Measurements from ENCODE around the gene DCAF7.

DCAF7 gene

DNA sequence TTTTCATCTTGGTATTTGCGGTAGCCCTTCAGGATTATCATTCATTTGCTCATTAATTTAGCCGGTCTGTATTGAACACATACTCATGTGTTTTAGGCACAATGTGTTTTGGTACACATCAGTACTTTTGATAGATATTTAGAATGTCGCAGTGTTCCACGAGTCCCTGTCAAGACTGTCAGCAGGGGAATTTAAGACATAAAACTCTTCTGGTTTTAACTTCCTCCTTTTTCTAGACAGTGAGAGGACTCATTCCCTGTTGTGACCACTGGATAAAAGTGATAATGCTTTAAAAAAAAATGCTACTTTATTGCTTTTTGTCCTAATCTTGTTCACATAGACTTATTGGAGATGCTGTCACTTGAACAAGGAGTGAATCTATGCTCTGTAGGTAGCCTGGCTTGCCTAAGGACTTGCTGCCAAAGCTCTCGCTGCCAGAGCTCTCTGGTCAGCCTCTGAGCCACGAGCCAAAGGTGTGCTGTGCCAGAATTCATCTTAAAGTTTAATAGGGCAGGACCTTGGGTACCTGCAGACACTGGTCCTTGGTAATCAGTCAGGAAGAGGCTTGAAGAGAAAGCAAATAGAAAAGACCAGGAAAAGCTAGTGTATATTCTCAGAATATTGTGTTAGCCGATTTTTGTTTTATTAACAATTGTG, 5.4 kb downstream of the DCAF7 start:
- H3K9me3 ChIP-seq (ENCODE audit: control insufficient read depth, insufficient read depth, low read length), result no peaks in the 10 kb centered on the region
- H3K4me3 ChIP-seq (ENCODE audit: low read depth, low read length), result no peak overlapping the region
- H3K9ac ChIP-seq (ENCODE audit: low read depth, low read length), result no peak overlapping the region
- H3K36me3 ChIP-seq (ENCODE audit: control insufficient read depth, insufficient read depth, low read length), result no peaks in the 10 kb centered on the region
- H3K4me1 ChIP-seq (ENCODE audit: control insufficient read depth, insufficient read depth, low read length), result no peaks in the 10 kb centered on the region
- no peaks in the 10 kb centered on the region for H3K27me3 ChIP-seq (ENCODE audit: control insufficient read depth, insufficient read depth, low read length)

DNA sequence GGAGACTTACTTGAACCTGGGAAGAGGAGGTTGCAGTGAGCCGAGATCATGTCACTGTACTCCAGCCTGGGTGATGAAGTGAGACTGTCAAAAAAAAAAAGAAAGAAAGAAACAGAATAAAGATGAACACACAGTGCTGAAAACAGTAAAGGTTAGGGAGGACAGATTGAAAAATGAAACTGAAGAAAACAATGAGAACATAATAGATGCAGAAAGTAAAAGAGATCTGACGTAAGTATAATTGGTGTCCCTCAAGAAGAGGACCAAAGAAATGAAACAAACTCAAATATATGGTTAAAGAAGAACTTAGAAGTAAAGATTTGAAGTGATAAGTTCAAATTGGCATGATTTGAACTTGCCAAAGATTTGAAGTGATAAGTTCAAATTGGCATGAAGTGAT, 7.1 kb downstream of the DCAF7 start:
- H3K9ac ChIP-seq (ENCODE audit: low read depth, low read length), result no peak overlapping the region
- no peaks in the 10 kb centered on the region for H3K9me3 ChIP-seq (ENCODE audit: control insufficient read depth, insufficient read depth, low read length)
- no peaks in the 10 kb centered on the region for H3K36me3 ChIP-seq (ENCODE audit: control insufficient read depth, insufficient read depth, low read length)
- H3K4me3 ChIP-seq (ENCODE audit: low read depth, low read length), result no peak overlapping the region
- no peaks in the 10 kb centered on the region for H3K4me1 ChIP-seq (ENCODE audit: control insufficient read depth, insufficient read depth, low read length)
- no peaks in the 10 kb centered on the region for H3K27me3 ChIP-seq (ENCODE audit: control insufficient read depth, insufficient read depth, low read length)

DNA sequence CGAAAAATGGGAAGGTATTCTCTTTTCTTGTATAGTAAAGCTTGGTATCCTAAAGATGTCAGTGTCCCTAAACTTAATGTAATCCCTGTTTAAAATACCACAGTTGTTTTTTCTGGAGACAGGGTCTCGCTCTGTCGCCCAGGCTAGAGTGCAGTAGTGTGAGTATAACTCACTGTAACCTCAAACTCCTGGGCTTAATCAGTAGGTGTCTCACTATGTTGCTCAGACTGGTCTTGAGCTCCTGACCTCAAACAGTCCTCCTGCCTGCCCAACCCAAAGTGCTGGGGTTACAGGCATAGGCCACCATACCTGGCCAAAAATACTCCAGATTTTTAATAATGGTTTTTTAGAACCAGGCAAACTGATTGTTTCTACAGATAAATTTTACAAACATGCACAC, 8.2 kb downstream of the DCAF7 start:
- Histone ChIP-seq H3K9ac (ENCODE audit: low read depth, low read length) (no peak overlapping the region), H3K4me3 (ENCODE audit: low read depth, low read length) (no peak overlapping the region), H3K36me3 (ENCODE audit: control insufficient read depth, insufficient read depth, low read length) (no peaks in the 10 kb centered on the region), H3K9me3 (ENCODE audit: control insufficient read depth, insufficient read depth, low read length) (no peaks in the 10 kb centered on the region), H3K27me3 (ENCODE audit: control insufficient read depth, insufficient read depth, low read length) (no peaks in the 10 kb centered on the region), H3K4me1 (ENCODE audit: control insufficient read depth, insufficient read depth, low read length) (no peaks in the 10 kb centered on the region)

DNA sequence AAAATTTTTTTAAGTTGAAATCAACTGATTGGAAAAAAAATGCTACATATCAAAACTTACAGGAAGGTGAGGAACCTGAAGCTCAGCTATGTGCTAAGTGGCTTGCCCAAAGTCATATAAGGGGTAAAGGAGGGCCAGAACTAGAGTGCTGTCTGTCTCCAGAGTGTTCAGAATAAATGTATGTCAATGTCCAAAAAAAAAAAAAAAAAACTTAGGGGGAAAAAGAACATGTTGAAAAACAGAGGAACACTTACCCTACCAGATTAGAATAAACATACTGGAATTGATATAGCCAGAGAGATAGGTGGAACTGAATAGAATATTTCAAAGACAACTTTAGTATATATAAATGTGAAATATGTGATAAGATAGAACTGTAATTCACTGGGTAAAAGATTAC, 11.5 kb downstream of the DCAF7 start:
- no peaks in the 10 kb centered on the region for H3K9me3 ChIP-seq (ENCODE audit: control insufficient read depth, insufficient read depth, low read length)
- H3K9ac ChIP-seq (ENCODE audit: low read depth, low read length), result no peak overlapping the region
- no peak overlapping the region for H3K4me3 ChIP-seq (ENCODE audit: low read depth, low read length)
- H3K4me1 ChIP-seq (ENCODE audit: control insufficient read depth, insufficient read depth, low read length), result no peaks in the 10 kb centered on the region
- H3K36me3 ChIP-seq (ENCODE audit: control insufficient read depth, insufficient read depth, low read length), result no peaks in the 10 kb centered on the region
- H3K27me3 ChIP-seq (ENCODE audit: control insufficient read depth, insufficient read depth, low read length), result no peaks in the 10 kb centered on the region

DNA sequence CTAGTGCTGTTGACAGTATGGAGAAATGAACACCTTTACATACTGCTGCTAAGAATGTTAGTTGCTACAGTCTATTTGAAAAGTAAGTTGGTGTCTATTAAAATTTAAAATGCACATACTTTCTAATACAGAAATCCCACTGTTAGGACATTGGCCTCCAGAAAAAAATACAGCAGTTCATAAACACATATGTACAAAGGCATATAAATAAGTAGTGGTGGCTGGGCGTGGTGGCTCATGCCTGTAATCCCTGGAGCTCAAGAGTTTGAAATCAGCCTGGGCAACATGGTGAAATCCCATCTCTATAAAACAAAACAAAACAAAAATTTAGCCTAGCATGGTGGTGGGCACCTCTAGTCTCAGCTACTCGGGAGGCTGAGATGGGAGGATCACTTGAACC, 13.1 kb downstream of the DCAF7 start:
- H3K4me3 ChIP-seq (ENCODE audit: low read depth, low read length), result no peak overlapping the region
- no peaks in the 10 kb centered on the region for H3K36me3 ChIP-seq (ENCODE audit: control insufficient read depth, insufficient read depth, low read length)
- H3K9ac ChIP-seq (ENCODE audit: low read depth, low read length), result no peak overlapping the region

DNA sequence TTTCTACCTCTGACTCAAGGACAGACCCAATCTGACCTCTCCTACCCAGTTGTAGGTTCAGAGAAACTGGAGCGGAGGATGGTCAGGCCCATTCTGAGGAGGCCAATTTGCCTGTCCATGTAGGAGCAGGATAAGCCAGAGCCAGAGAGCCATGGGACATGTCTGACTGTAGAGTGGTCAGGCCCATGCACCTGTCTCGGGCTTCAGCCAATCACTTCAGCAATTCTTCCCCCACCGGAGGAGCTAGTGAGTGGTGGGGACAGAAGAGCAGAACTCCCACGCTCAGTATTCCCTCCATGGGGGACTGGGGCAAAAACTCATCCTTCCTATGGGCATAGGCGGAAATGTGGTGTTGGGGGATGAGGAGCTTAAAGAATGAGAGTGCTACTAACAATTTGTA, 14.3 kb downstream of the DCAF7 start:
- Histone ChIP-seq H3K36me3 (ENCODE audit: control insufficient read depth, insufficient read depth, low read length) (no peaks in the 10 kb centered on the region), H3K27me3 (ENCODE audit: control insufficient read depth, insufficient read depth, low read length) (no peaks in the 10 kb centered on the region), H3K4me1 (ENCODE audit: control insufficient read depth, insufficient read depth, low read length) (no peaks in the 10 kb centered on the region), H3K9ac (ENCODE audit: low read depth, low read length) (no peak overlapping the region), H3K9me3 (ENCODE audit: control insufficient read depth, insufficient read depth, low read length) (no peaks in the 10 kb centered on the region), H3K4me3 (ENCODE audit: low read depth, low read length) (no peak overlapping the region)

More for the DNA sequence above, 13.1 kb downstream of the DCAF7 start:
- Histone ChIP-seq H3K9me3 (ENCODE audit: control insufficient read depth, insufficient read depth, low read length) (no peaks in the 10 kb centered on the region), H3K27me3 (ENCODE audit: control insufficient read depth, insufficient read depth, low read length) (no peaks in the 10 kb centered on the region), H3K4me1 (ENCODE audit: control insufficient read depth, insufficient read depth, low read length) (no peaks in the 10 kb centered on the region)

DNA sequence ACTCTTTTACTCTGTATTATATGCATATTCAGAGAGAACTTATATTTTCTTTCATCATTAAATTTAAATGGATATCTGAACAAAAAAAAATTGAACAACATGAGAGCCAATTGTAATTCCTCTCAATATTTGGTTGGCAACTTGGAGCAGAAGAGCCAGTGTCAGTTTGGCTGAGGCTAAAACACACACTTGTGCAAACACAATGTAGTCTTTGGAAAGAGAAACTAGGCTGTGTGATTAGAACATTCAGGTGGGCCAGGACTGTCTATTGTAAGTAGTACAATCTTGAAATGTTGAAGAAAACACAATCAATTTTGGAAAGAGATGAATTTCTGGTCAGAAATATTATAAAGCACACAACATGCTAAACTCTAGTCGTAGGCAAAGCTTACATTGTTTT, 17.0 kb downstream of the DCAF7 start:
- Histone ChIP-seq H3K4me1 (ENCODE audit: control insufficient read depth, insufficient read depth, low read length) (no peaks in the 10 kb centered on the region), H3K27me3 (ENCODE audit: control insufficient read depth, insufficient read depth, low read length) (no peaks in the 10 kb centered on the region), H3K36me3 (ENCODE audit: control insufficient read depth, insufficient read depth, low read length) (no peaks in the 10 kb centered on the region), H3K4me3 (ENCODE audit: low read depth, low read length) (no peak overlapping the region), H3K9me3 (ENCODE audit: control insufficient read depth, insufficient read depth, low read length) (no peaks in the 10 kb centered on the region), H3K9ac (ENCODE audit: low read depth, low read length) (no peak overlapping the region)

DNA sequence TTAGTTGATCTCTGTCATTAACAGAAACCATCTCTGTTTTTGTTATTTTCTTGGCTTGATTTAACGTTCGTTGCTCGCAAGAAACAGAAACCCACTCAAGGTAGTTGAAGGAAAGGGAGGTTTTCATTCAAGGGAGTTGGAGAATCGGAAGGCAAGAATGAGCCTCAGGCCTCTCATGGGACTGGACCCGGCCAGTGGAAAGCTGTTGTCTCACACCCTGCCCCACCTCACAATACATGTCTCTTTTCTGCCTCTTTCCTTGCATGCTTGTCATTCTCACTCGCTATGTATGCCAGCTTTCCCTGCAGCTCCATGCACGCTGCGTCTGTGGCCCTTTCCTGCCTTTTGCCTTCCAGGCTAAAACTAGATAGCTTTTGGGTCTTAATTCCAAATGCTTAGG, 18.3 kb downstream of the DCAF7 start:
- no peaks in the 10 kb centered on the region for H3K36me3 ChIP-seq (ENCODE audit: control insufficient read depth, insufficient read depth, low read length)
- H3K4me3 ChIP-seq (ENCODE audit: low read depth, low read length), result no peak overlapping the region
- no peak overlapping the region for H3K9ac ChIP-seq (ENCODE audit: low read depth, low read length)
- H3K27me3 ChIP-seq (ENCODE audit: control insufficient read depth, insufficient read depth, low read length), result no peaks in the 10 kb centered on the region
- H3K4me1 ChIP-seq (ENCODE audit: control insufficient read depth, insufficient read depth, low read length), result no peaks in the 10 kb centered on the region
- no peaks in the 10 kb centered on the region for H3K9me3 ChIP-seq (ENCODE audit: control insufficient read depth, insufficient read depth, low read length)

DNA sequence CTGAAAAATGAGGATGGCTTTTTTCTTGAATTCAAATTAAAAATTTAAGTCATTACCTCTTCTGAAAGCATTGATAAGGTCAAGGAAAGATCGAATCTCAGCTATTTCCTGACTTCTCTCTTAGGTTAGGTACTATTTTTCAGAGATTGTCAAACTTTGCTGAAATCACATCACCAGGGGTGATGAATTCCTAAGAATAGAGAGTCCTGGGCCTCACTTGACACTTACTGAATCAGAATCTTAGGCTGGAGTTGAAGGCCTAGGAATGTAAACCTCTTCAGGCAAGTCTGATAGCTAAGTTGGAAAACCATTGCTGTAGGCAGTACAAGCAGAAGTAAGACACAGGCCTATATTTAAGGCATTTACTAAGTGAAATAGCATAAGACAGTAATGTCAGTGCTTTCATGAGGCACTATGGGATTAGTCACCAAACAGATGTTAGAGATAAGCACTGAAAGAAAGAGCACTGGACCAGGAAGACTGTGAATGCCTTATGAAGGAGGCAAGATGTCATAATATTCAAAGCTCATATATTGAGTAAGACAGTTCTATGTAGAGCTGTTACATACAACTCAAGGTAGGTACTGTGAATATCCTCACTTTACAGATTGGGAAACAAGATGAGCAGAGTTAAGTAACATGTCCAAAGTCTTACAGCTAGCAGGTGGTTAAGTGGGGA, 21.5 kb downstream of the DCAF7 start:
- no peak overlapping the region for H3K4me3 ChIP-seq (ENCODE audit: low read depth, low read length)
- H3K27me3 ChIP-seq (ENCODE audit: control insufficient read depth, insufficient read depth, low read length), result no peaks in the 10 kb centered on the region
- H3K4me1 ChIP-seq (ENCODE audit: control insufficient read depth, insufficient read depth, low read length), result no peaks in the 10 kb centered on the region
- H3K36me3 ChIP-seq (ENCODE audit: control insufficient read depth, insufficient read depth, low read length), result no peaks in the 10 kb centered on the region
- no peaks in the 10 kb centered on the region for H3K9me3 ChIP-seq (ENCODE audit: control insufficient read depth, insufficient read depth, low read length)
- no peak overlapping the region for H3K9ac ChIP-seq (ENCODE audit: low read depth, low read length)

DNA sequence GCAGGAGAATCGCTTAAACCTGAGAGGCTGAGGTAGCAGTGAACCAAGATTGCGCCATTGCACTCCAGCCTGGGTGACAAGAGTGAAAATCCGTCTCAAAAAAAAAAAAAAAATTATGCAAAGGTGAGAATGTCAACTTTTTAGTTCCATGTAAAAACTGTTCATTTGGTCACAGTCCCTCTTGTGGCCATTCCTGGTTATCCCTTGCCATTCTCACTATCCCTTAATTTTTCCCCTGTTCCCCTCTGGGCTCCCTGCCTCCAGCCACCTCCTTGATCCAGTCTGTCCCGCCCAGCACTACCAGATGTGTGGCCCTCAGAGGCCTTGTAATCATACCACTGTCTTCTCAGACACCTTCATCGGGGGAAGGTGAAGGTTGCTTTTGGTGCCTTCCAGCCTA, 23.4 kb downstream of the DCAF7 start:
- Histone ChIP-seq H3K9me3 (ENCODE audit: control insufficient read depth, insufficient read depth, low read length) (no peaks in the 10 kb centered on the region), H3K36me3 (ENCODE audit: control insufficient read depth, insufficient read depth, low read length) (no peaks in the 10 kb centered on the region), H3K4me1 (ENCODE audit: control insufficient read depth, insufficient read depth, low read length) (no peaks in the 10 kb centered on the region), H3K4me3 (ENCODE audit: low read depth, low read length) (no peak overlapping the region), H3K27me3 (ENCODE audit: control insufficient read depth, insufficient read depth, low read length) (no peaks in the 10 kb centered on the region), H3K9ac (ENCODE audit: low read depth, low read length) (no peak overlapping the region)

DNA sequence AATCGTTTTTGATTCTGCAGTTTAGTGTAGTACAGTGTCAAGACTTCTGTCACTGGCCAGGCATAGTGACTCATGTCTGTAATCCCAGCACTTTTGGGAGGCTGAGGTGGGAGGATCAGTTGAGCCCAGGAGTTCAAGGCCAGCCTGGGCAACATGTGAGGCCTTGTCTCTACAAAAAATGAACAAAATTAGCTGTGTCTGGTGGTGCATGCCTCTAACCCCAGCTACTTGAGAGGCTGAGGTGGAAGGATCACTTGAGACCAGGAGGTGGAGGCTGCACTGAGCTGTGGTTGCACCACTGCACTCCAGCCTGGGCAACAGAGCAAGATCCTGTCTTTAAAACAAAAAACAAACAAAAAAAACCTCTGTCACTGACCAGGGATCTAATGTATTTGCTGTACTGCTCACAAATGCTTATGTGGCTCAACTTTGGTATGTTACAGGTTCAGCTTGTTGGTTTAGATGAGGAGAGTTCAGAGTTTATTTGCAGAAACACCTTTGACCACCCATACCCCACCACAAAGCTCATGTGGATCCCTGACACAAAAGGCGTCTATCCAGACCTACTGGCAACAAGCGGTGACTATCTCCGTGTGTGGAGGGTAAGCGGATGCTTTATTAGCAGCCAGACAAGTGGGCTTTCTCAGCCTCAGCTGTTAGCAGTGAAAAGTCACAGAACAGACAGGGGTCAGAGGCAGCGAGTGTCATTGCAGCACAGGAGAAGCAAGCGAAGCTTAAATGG, 27.9 kb downstream of the DCAF7 start:
- H3K9ac ChIP-seq (ENCODE audit: low read depth, low read length), result no peak overlapping the region
- H3K4me1 ChIP-seq (ENCODE audit: control insufficient read depth, insufficient read depth, low read length), result peaks cover 4% of the 10 kb centered on the region
- peaks cover 17% of the 10 kb centered on the region for H3K36me3 ChIP-seq (ENCODE audit: control insufficient read depth, insufficient read depth, low read length)
- H3K9me3 ChIP-seq (ENCODE audit: control insufficient read depth, insufficient read depth, low read length), result no peaks in the 10 kb centered on the region
- H3K27me3 ChIP-seq (ENCODE audit: control insufficient read depth, insufficient read depth, low read length), result no peaks in the 10 kb centered on the region
- H3K4me3 ChIP-seq (ENCODE audit: low read depth, low read length), result no peak overlapping the region

DNA sequence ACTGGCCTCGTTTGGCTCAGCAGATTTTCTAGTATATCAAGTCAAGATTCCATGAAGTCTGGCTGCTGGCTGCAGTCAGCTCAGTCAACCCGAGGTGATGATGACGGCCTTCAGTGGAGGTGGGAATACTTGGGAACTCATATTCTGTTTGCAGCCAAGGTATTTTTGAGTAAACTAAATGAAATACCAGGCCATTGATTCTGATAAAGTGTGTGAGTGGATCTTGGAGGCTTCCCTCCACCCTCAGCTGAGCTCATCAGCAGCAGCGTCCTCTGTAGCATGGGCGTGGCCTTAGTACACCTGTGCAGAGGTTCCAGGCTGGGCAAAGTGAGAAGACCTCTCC, 28.5 kb downstream of the DCAF7 start:
- Histone ChIP-seq H3K9ac (ENCODE audit: low read depth, low read length) (no peak overlapping the region), H3K9me3 (ENCODE audit: control insufficient read depth, insufficient read depth, low read length) (no peaks in the 10 kb centered on the region), H3K27me3 (ENCODE audit: control insufficient read depth, insufficient read depth, low read length) (no peaks in the 10 kb centered on the region), H3K4me1 (ENCODE audit: control insufficient read depth, insufficient read depth, low read length) (peaks cover 4% of the 10 kb centered on the region), H3K36me3 (ENCODE audit: control insufficient read depth, insufficient read depth, low read length) (peaks cover 21% of the 10 kb centered on the region), H3K4me3 (ENCODE audit: low read depth, low read length) (no peak overlapping the region)

Data from iPS-15b (cell line).